HepG2 (cell line): Measurements from ENCODE around the gene REPIN1. TPM values are rescaled to one million over a fixed set of nuclear protein-coding genes. Genes with fewer than 3 reads are reported as not detected.

Experiments
- FOXC1 ChIP-seq: sonication (generic); formaldehyde crosslinking; IDR thresholded peaks from 2 replicates; pipeline ENCODE4 v1.8.0; 2022; ENCODE audit warnings: mild to moderate bottlenecking, missing genetic modification reagents, borderline replicate concordance
- HMG20A ChIP-seq: IDR thresholded peaks from 2 replicates; pipeline ENCODE4 v1.6.1; 2016; ENCODE audit warnings: borderline replicate concordance
- HOXD1 ChIP-seq: sonication (generic); formaldehyde crosslinking; IDR thresholded peaks from 2 replicates; pipeline ENCODE4 v1.5.0; 2020; ENCODE audit warnings: missing genetic modification reagents
- IRF2 ChIP-seq: IDR thresholded peaks from 2 replicates; pipeline ENCODE4 v1.6.1; 2018; ENCODE audit warnings: missing genetic modification reagents, missing compliant biosample characterization
- MZF1 ChIP-seq: sonication (generic); formaldehyde crosslinking; IDR thresholded peaks from 2 replicates; pipeline ENCODE4 v1.8.1; 2023; ENCODE audit warnings: mild to moderate bottlenecking, missing genetic modification reagents, borderline replicate concordance
- NCOA2 ChIP-seq: sonication (generic); formaldehyde crosslinking; IDR thresholded peaks from 2 replicates; pipeline ENCODE4 v1.8.0; 2022; ENCODE audit warnings: inconsistent platforms
- PITX1 ChIP-seq: sonication (generic); formaldehyde crosslinking; IDR thresholded peaks from 2 replicates; pipeline ENCODE4 v1.5.1; 2020; ENCODE audit warnings: mild to moderate bottlenecking, missing genetic modification reagents
- RXRB ChIP-seq: IDR thresholded peaks from 2 replicates; pipeline ENCODE4 v1.6.1; 2016; ENCODE audit warnings: borderline replicate concordance, missing genetic modification reagents, missing compliant biosample characterization
- SOX5 ChIP-seq: IDR thresholded peaks from 2 replicates; pipeline ENCODE4 v1.6.1; 2016; ENCODE audit warnings: borderline replicate concordance
- TARDBP ChIP-seq: sonication (generic); formaldehyde crosslinking; IDR thresholded peaks from 2 replicates; pipeline ENCODE4 v1.8.0; 2022; ENCODE audit warnings: mild to moderate bottlenecking, missing genetic modification reagents
- TCF7 ChIP-seq: sonication (generic); IDR thresholded peaks from 2 replicates; pipeline ENCODE4 v1.6.1; 2016; ENCODE audit warnings: antibody characterized with exemption, low read depth
- ZEB1 ChIP-seq: IDR thresholded peaks from 2 replicates; pipeline ENCODE4 v1.6.1; 2012; ENCODE audit warnings: mild to moderate bottlenecking, low read depth, inconsistent platforms; ENCODE audit not compliant: insufficient replicate concordance
- ZNF143 ChIP-seq: sonication (generic); formaldehyde crosslinking; IDR thresholded peaks from 2 replicates; pipeline ENCODE4 v1.4.0; 2020; ENCODE audit warnings: missing genetic modification reagents
- ZNF256 ChIP-seq: sonication (generic); formaldehyde crosslinking; conservative IDR thresholded peaks from 2 replicates; pipeline ENCODE4 v1.4.0; 2020; ENCODE audit warnings: missing genetic modification reagents
- ZNF558 ChIP-seq: sonication (generic); formaldehyde crosslinking; IDR thresholded peaks from 2 replicates; pipeline ENCODE4 v1.9.0; 2022; ENCODE audit warnings: mild to moderate bottlenecking, missing genetic modification reagents, borderline replicate concordance
- polyA plus RNA-seq, 8 experiments: library from polyadenylated mRNA; depleted of rRNA in 3 of 8; stranded (reverse) in 7 of 8; unstranded in 1 of 8; fragments of >200 nt; fragmentation: Illumina TruSeq in 4 of 8; extraction: Trizol in 4 of 8; gene quantifications; 2 replicates each; pipeline versions ENCODE4 v1.2.1 to v1.2.3, GENCODE V29; 2011 to 2016; ENCODE audit warnings: low read depth in 4 of 8, missing spikeins in 1 of 8, mixed read lengths in 1 of 8; ENCODE audit not compliant: insufficient read depth in 1 of 8
- total RNA-seq, 5 experiments: library from RNA; depleted of rRNA; stranded (reverse); fragments of >200 nt; fragmentation: Illumina TruSeq; extraction: Trizol; gene quantifications; 2 replicates each; pipeline ENCODE4 v1.2.3, GENCODE V29; 2016; ENCODE audit warnings: low read depth in 1 of 5
- TF ChIP-seq, protein P1 (sequence below): IDR thresholded peaks from 2 replicates; pipeline ENCODE4 v1.6.1; 2016; ENCODE audit warnings: control low read depth
- TF ChIP-seq, protein P2 (sequence below): sonication (generic); formaldehyde crosslinking; IDR thresholded peaks from 2 replicates; pipeline ENCODE4 v1.4.0; 2020; ENCODE audit warnings: mild to moderate bottlenecking, missing genetic modification reagents, borderline replicate concordance
- TF ChIP-seq, protein P3 (sequence below): sonication (generic); formaldehyde crosslinking; IDR thresholded peaks from 2 replicates; pipeline ENCODE4 v1.8.1; 2023; ENCODE audit warnings: mild to moderate bottlenecking, moderate library complexity, missing genetic modification reagents
- TF ChIP-seq, protein P4 (sequence below): IDR thresholded peaks from 2 replicates; pipeline ENCODE4 v1.6.1; 2016; ENCODE audit warnings: missing genetic modification reagents, missing compliant biosample characterization
- TF ChIP-seq, protein P5 (sequence below): sonication (generic); formaldehyde crosslinking; IDR thresholded peaks from 2 replicates; pipeline ENCODE4 v1.4.0; 2020; ENCODE audit warnings: missing genetic modification reagents
- TF ChIP-seq, protein P6 (sequence below): sonication (generic); formaldehyde crosslinking; IDR thresholded peaks from 2 replicates; pipeline ENCODE4 v1.8.0; 2022; ENCODE audit warnings: mild to moderate bottlenecking, missing genetic modification reagents; ENCODE audit not compliant: insufficient replicate concordance

The REPIN1 gene
- total and polyA plus RNA-seq, 2 of the 13 experiments (the other 11 are each of a cell fraction or from before 2014, with no cell fraction given) = 69.9 to 108 TPM

DNA sequence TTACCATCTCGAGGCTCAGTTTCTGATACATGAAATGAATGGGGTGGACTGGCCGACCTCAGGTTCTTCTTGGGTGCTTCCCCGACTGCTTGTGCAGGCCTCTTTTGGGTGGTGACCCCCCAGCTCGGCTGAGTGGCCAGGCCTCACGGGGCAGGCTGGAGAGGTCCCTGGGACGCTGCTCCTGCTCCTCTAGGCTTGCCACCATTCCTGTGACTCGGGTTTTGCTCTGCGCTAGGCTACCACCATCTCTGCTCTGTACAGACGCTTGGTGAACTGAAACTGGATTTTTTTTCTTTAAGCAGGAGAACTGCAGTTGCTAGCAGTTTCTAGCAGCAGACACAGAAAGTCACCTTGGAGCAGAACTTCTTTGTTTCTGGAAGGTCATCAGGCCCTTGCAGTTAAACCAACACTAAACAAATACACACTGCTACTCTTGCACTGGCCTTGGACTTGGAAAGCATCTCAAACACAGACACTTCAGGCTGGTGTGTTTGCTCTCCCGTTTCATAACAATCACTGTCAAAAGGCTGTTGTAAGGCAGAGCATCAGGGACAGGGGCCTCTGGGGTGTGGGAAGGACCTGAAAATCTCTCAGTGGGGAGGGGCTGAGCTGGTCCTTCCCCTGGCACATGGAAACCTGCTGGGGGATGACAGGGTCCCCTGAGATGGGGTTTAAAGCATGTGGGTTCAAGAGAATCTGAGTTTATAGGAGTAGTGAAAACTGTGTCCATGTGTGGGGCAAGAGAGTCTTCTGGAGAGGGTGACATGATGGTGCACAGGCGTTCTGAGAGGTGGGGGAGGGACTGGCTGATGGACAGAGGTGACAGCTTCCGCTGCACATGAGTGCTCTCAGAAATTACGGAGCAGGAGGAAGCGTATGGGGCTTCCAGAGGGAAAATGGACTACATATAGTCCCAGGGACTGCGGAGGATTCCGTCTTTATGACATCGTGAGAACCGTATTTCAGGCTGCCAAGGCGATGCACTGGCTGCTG lies 46.8 kb downstream of the REPIN1 start (continued):
- TF ChIP-seq ZEB1 = no peak
- TF ChIP-seq MZF1 (CRISPR knock-in tag) = no peak
- TF ChIP-seq NCOA2 = peak; percentile 90
- peak; percentile 73 for TF ChIP-seq PITX1
- TF ChIP-seq IRF2 = peak; percentile 81
- TF ChIP-seq, protein P1, sequence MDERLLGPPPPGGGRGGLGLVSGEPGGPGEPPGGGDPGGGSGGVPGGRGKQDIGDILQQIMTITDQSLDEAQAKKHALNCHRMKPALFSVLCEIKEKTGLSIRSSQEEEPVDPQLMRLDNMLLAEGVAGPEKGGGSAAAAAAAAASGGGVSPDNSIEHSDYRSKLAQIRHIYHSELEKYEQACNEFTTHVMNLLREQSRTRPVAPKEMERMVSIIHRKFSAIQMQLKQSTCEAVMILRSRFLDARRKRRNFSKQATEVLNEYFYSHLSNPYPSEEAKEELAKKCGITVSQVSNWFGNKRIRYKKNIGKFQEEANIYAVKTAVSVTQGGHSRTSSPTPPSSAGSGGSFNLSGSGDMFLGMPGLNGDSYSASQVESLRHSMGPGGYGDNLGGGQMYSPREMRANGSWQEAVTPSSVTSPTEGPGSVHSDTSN (CRISPR knock-in tag) = no peak
- TF ChIP-seq, protein P2, sequence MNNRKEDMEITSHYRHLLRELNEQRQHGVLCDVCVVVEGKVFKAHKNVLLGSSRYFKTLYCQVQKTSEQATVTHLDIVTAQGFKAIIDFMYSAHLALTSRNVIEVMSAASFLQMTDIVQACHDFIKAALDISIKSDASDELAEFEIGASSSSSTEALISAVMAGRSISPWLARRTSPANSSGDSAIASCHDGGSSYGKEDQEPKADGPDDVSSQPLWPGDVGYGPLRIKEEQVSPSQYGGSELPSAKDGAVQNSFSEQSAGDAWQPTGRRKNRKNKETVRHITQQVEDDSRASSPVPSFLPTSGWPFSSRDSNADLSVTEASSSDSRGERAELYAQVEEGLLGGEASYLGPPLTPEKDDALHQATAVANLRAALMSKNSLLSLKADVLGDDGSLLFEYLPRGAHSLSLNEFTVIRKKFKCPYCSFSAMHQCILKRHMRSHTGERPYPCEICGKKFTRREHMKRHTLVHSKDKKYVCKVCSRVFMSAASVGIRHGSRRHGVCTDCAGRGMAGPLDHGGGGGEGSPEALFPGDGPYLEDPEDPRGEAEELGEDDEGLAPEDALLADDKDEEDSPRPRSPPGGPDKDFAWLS = no peak
- TF ChIP-seq RXRB (CRISPR knock-in tag) = peak; percentile 96
- TF ChIP-seq, protein P3, sequence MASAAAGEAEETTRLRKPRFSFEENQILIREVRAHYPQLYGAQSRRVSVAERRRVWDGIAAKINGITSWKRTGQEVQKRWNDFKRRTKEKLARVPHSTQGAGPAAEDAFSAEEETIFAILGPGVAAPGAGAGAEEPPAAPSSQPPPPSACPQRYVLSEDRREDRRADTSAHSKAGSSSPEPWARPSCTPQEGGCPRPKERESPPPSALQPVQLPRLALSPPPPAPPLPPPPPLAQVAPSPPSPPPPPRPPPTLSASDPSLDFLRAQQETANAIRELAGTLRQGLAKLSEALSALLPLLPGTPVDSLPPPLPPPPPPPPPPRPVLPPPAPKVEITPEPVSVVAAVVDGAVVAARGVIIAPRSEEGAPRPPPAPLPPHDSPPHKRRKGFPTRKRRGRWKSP = peak; percentile 66; the same call in 1 of the 2 replicates
- TF ChIP-seq TARDBP (CRISPR knock-in tag) = peak; percentile 88
- peak; percentile 31; the same call in 1 of the 2 replicates for TF ChIP-seq FOXC1 (CRISPR knock-in tag)
- no peak for TF ChIP-seq ZNF558
- TF ChIP-seq HMG20A (CRISPR knock-in tag) = peak; percentile 91; the same call in 1 of the 2 replicates
- TF ChIP-seq, protein P4, sequence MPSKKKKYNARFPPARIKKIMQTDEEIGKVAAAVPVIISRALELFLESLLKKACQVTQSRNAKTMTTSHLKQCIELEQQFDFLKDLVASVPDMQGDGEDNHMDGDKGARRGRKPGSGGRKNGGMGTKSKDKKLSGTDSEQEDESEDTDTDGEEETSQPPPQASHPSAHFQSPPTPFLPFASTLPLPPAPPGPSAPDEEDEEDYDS (CRISPR knock-in tag) = peak; percentile 51; the same call in 1 of the 2 replicates
- TF ChIP-seq ZNF256 (CRISPR knock-in tag) = no peak
- TF ChIP-seq TCF7 = peak; percentile 65
- TF ChIP-seq, protein P5, sequence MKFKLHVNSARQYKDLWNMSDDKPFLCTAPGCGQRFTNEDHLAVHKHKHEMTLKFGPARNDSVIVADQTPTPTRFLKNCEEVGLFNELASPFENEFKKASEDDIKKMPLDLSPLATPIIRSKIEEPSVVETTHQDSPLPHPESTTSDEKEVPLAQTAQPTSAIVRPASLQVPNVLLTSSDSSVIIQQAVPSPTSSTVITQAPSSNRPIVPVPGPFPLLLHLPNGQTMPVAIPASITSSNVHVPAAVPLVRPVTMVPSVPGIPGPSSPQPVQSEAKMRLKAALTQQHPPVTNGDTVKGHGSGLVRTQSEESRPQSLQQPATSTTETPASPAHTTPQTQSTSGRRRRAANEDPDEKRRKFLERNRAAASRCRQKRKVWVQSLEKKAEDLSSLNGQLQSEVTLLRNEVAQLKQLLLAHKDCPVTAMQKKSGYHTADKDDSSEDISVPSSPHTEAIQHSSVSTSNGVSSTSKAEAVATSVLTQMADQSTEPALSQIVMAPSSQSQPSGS (CRISPR knock-in tag) = peak; percentile 73; the same call in 1 of the 2 replicates
- TF ChIP-seq ZNF143 (CRISPR knock-in tag) = no peak
- TF ChIP-seq, protein P6, sequence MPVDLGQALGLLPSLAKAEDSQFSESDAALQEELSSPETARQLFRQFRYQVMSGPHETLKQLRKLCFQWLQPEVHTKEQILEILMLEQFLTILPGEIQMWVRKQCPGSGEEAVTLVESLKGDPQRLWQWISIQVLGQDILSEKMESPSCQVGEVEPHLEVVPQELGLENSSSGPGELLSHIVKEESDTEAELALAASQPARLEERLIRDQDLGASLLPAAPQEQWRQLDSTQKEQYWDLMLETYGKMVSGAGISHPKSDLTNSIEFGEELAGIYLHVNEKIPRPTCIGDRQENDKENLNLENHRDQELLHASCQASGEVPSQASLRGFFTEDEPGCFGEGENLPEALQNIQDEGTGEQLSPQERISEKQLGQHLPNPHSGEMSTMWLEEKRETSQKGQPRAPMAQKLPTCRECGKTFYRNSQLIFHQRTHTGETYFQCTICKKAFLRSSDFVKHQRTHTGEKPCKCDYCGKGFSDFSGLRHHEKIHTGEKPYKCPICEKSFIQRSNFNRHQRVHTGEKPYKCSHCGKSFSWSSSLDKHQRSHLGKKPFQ = no peak
- TF ChIP-seq SOX5 (CRISPR knock-in tag) = peak; percentile 95
- TF ChIP-seq HOXD1 (CRISPR knock-in tag) = no peak
